Endothelial cell of umbilical vein (primary cell): ENCODE results near the gene INSYN2B. TPM values are rescaled to one million over a fixed set of nuclear protein-coding genes. Genes with fewer than 3 reads are reported as not detected.

Experiments used
- BruUV-seq: library from RNA; stranded (reverse); fragments of 400-500 nt; replicated peaks from 2 replicates; lab custom pipeline; 2021; lab: Mats Ljungman, UMichigan
- CTCF ChIA-PET: fragments of 300-600, 350-600 bp; sonication (Branson Sonifier 250); formaldehyde crosslinking; loops from one replicate; lab custom pipeline; 2021; ENCODE audit warnings: antibody characterized with exemption, inconsistent platforms; lab: Charles Lee
- POLR2A ChIA-PET: fragments of 300-600, 350-600 bp; sonication (Branson Sonifier 250); formaldehyde crosslinking; loops from one replicate; lab custom pipeline; 2021; ENCODE audit warnings: antibody characterized with exemption, inconsistent platforms; lab: Charles Lee
- DNase-seq: peaks from one replicate; pipeline ENCODE4 v3.0.0-alpha.2; 2011; ENCODE audit warnings: low read depth, low spot score
- FAIRE-seq: peaks from 2 replicates; lab custom pipeline; 2011; peaks lifted over from hg19 to GRCh38; lab: Jason Lieb, UNC
- H2AFZ ChIP-seq: 2 replicates; pipeline ENCODE4 v1.6.0; 2012; ENCODE audit warnings: low read depth, low read length, control low read depth, inconsistent platforms
- H3K27ac ChIP-seq: 2 replicates; pipeline ENCODE4 v1.5.1; 2011; ENCODE audit warnings: low read depth, mild to moderate bottlenecking, control low read depth, low read length, moderate library complexity; ENCODE audit not compliant: insufficient read depth
- H3K27me3 ChIP-seq, 2 experiments: 2 replicates each; pipeline versions ENCODE4 v1.6.0 to v1.6.1; 2011; ENCODE audit warnings: low read length in 2 of 2, mixed read lengths in 1 of 2; ENCODE audit not compliant: control insufficient read depth in 2 of 2, insufficient read depth in 2 of 2
- H3K36me3 ChIP-seq, 2 experiments: 2 replicates in 1 of 2; 3 replicates in 1 of 2; pipeline ENCODE4 v1.5.1; 2011; ENCODE audit warnings: low read length in 2 of 2, mild to moderate bottlenecking in 1 of 2, moderate library complexity in 1 of 2; ENCODE audit not compliant: control insufficient read depth in 2 of 2, insufficient read depth in 2 of 2; ENCODE audit errors: extremely low read depth in 1 of 2
- H3K4me1 ChIP-seq: 3 replicates; pipeline ENCODE4 v1.5.1; 2011; ENCODE audit warnings: mild to moderate bottlenecking, low read length; ENCODE audit not compliant: control insufficient read depth, insufficient read depth; ENCODE audit errors: extremely low read depth
- H3K4me2 ChIP-seq: 2 replicates; pipeline ENCODE4 v1.6.1; 2011; ENCODE audit warnings: low read length, control low read depth, mixed read lengths; ENCODE audit not compliant: insufficient read depth
- H3K4me3 ChIP-seq, 3 experiments: fragments of 200-600 bp in 1 of 3; sonication (generic), shearing (Covaris generic) in 1 of 3; replicated peaks in 1 of 3; 2 replicates each; pipeline ENCODE4 v1.5.1; 2011 to 2016; ENCODE audit warnings: control low read depth in 3 of 3, low read length in 3 of 3, mild to moderate bottlenecking in 2 of 3, inconsistent platforms in 1 of 3, low read depth in 1 of 3, moderate library complexity in 1 of 3; ENCODE audit not compliant: insufficient read depth in 1 of 3
- H3K79me2 ChIP-seq: 2 replicates; pipeline ENCODE4 v1.6.0; 2012; ENCODE audit warnings: low read length, inconsistent platforms; ENCODE audit not compliant: control insufficient read depth, insufficient read depth
- H3K9ac ChIP-seq: replicated peaks from 2 replicates; pipeline ENCODE3; 2011; ENCODE audit warnings: low read length, control low read depth; ENCODE audit not compliant: insufficient read depth; ENCODE audit errors: extremely low read depth
- H3K9me1 ChIP-seq: replicated peaks from 3 replicates; pipeline ENCODE4 v1.6.0; 2011; ENCODE audit warnings: mild to moderate bottlenecking, low read length; ENCODE audit not compliant: control insufficient read depth, insufficient read depth; ENCODE audit errors: extremely low read depth
- H3K9me3 ChIP-seq: replicated peaks from 2 replicates; pipeline ENCODE4 v1.5.1; 2012; ENCODE audit warnings: low read length, inconsistent platforms; ENCODE audit not compliant: control insufficient read depth, insufficient read depth
- H4K20me1 ChIP-seq: replicated peaks from 2 replicates; pipeline ENCODE3; 2011; ENCODE audit warnings: mild to moderate bottlenecking, low read length; ENCODE audit not compliant: control insufficient read depth, insufficient read depth; ENCODE audit errors: extremely low read depth
- CTCF ChIP-seq, 2 donors: IDR thresholded peaks; 1 replicate in 1 of 2; 2 replicates in 1 of 2; pipeline ENCODE4 v1.5.1; 2011; ENCODE audit warnings: low read length in 2 of 2, mild to moderate bottlenecking in 2 of 2, moderate library complexity in 2 of 2, control low read depth in 1 of 2, inconsistent platforms in 1 of 2, low read depth in 1 of 2; ENCODE audit not compliant: insufficient read depth in 1 of 2; ENCODE audit errors: extremely low read depth in 1 of 2
- EZH2 ChIP-seq: IDR thresholded peaks from 2 replicates; pipeline ENCODE4 v1.6.1; 2012; ENCODE audit warnings: borderline replicate concordance, low read depth, mild to moderate bottlenecking, moderate library complexity, low read length, inconsistent platforms; ENCODE audit not compliant: severe bottlenecking
- FOS ChIP-seq: IDR thresholded peaks from 2 replicates; pipeline ENCODE4 v1.6.1; 2011; ENCODE audit warnings: mild to moderate bottlenecking, low read length, moderate library complexity, borderline replicate concordance; ENCODE audit not compliant: insufficient read depth
- GATA2 ChIP-seq: IDR thresholded peaks from 2 replicates; pipeline ENCODE4 v1.7.0; 2011; ENCODE audit warnings: low read depth, mild to moderate bottlenecking, moderate library complexity, mixed read lengths, low read length; ENCODE audit not compliant: insufficient read length, insufficient read depth
- JUN ChIP-seq: IDR thresholded peaks from 2 replicates; pipeline ENCODE4 v1.6.1; 2011; ENCODE audit warnings: borderline replicate concordance, low read depth; ENCODE audit not compliant: insufficient read length, insufficient read depth
- MAX ChIP-seq: IDR thresholded peaks from 2 replicates; pipeline ENCODE4 v1.6.1; 2011; ENCODE audit not compliant: insufficient read depth, insufficient read length
- MYC ChIP-seq: IDR thresholded peaks from one replicate; pipeline ENCODE4 v1.6.1; 2011; ENCODE audit warnings: mild to moderate bottlenecking, low read depth, low read length
- POLR2A ChIP-seq: IDR thresholded peaks from 2 replicates; pipeline ENCODE4 v1.6.1; 2012; ENCODE audit warnings: low read depth, mild to moderate bottlenecking, control low read depth, low read length
- POLR2AphosphoS5 ChIP-seq: IDR thresholded peaks from 2 replicates; pipeline ENCODE4 v1.6.1; 2012; ENCODE audit warnings: low read depth, mild to moderate bottlenecking, control low read depth, low read length, moderate library complexity; ENCODE audit not compliant: insufficient read depth
- dilution Hi-C: fragments of 300-500 bp; cut with MboI; formaldehyde crosslinking; loops from one replicate; pipeline ENCODE4 v1.15.0; 2019; ENCODE audit warnings: low sequenced_read_pairs; ENCODE audit not compliant: extremely low pct_ligation_motif_present
- intact Hi-C: fragments of 100-400 bp; cut with micrococcal nuclease; formaldehyde crosslinking; loops from one replicate; pipeline ENCODE4 v1.10.0; 2022
- polyA plus RNA-seq, 4 experiments: library from polyadenylated mRNA; depleted of rRNA in 3 of 4; stranded (reverse) in 3 of 4; unstranded in 1 of 4; fragments of >200 nt; gene quantifications; 2 replicates each; pipeline versions ENCODE4 v1.2.1 to v1.2.3, GENCODE V29; 2011 to 2012; ENCODE audit warnings: missing spikeins in 1 of 4
- total RNA-seq: library from RNA; stranded (reverse); gene quantifications from 2 replicates; pipeline ENCODE4 v1.2.3, GENCODE V29; 2021

The INSYN2B gene
- total and polyA plus RNA-seq, 2 donors (not counting 3 experiments of a cell fraction or from before 2014, with no cell fraction given), result 8.2 to 17.1 TPM

GRCh38 chr5:169828385-169828784, 151.9 kb downstream of the INSYN2B start:
- Histone ChIP-seq H3K36me3 (no peaks in the 10 kb centered on the region), H3K9me3 (no peaks in the 10 kb centered on the region), H3K27ac (no peak overlapping the region), H3K4me3 (no peak overlapping the region), H3K27me3 (no peaks in the 10 kb centered on the region), H4K20me1 (no peaks in the 10 kb centered on the region), H3K4me1 (no peaks in the 10 kb centered on the region), H3K9me1 (no peaks in the 10 kb centered on the region), H3K79me2 (no peaks in the 10 kb centered on the region), H3K4me2 (no peak overlapping the region), H3K9ac (no peak overlapping the region), H2AFZ (no peak overlapping the region)
- intact Hi-C loops (no loop called here), dilution Hi-C loops (no loop called here)
- TF ChIP-seq MAX, result no peak
- TF ChIP-seq CTCF (IDR thresholded peaks at IDR 0.05; ENCODE audit: extremely low read depth in 1 of 2, insufficient read depth in 1 of 2, low read depth in 1 of 2, low read length in 2 of 2), result no peak
- no peak for TF ChIP-seq POLR2A
- TF ChIP-seq POLR2AphosphoS5, result no peak
- no peak for TF ChIP-seq MYC
- TF ChIP-seq FOS, result no peak
- no peak for TF ChIP-seq EZH2
- no peak for TF ChIP-seq GATA2
- TF ChIP-seq JUN, result no peak
- POLR2A ChIA-PET, result no interaction called here
- DNase-seq, result no peak
- BruUV-seq, result no TSS peak
- CTCF ChIA-PET, result interaction anchor here (0.5 to 2.2 kb wide), 2 partner anchors 64 to 152 kb away, joined by 4 to 8 read pairs; partner anchors contain the start of gene INSYN2B
- no peak for FAIRE-seq
